ENCODE data around the gene GNAL. TPM values are rescaled to one million over a fixed set of nuclear protein-coding genes. Genes with fewer than 3 reads are reported as not detected.

Gene GNAL
- total RNA-seq, 1 donor from 2014 or later = 4.5 TPM

DNA sequence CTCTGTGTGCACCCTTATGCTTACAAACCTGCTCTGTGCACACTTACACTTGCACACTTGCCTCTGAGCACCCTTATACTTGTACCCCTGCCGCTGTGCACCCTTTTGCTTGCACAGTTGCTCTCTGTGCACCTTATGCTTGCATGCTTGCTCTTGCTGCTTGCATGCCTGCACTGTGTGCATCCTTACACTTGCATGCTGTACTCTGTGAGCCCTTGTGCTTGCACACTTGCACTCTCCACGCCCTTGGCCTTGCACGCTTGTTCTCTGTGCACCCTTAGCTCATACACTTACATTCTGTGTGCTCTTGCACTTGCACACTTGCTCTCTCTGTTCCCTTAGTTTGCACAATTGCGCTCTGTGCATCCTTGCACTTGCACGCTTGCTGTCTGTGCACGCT is 78.3 kb downstream of the GNAL start:
- no peaks in the 10 kb centered on the region for H3K4me1 ChIP-seq (ENCODE audit: insufficient read depth, low read length)
- Mint-ChIP-seq H3K9me3 (ENCODE audit: unreplicated experiment) (no peaks in the 10 kb centered on the region), H3K4me3 (ENCODE audit: unreplicated experiment) (no peak overlapping the region), H3K27me3 (ENCODE audit: low read depth, unreplicated experiment) (no peaks in the 10 kb centered on the region), H3K4me1 (ENCODE audit: low read depth, unreplicated experiment) (peaks cover 5% of the 10 kb centered on the region), H3K36me3 (ENCODE audit: low read depth, unreplicated experiment) (no peaks in the 10 kb centered on the region), H3K27ac (ENCODE audit: unreplicated experiment) (no peak overlapping the region)
- no peak for FAIRE-seq
- no peak overlapping the region for H3K4me3 ChIP-seq (ENCODE audit: insufficient read depth, low read depth, low read length)
- H3K9me3 ChIP-seq (ENCODE audit: insufficient read depth, low read depth, low read length) = no peaks in the 10 kb centered on the region
- H3K4me2 ChIP-seq (ENCODE audit: low read length) = no peak overlapping the region
- H3K79me2 ChIP-seq (ENCODE audit: insufficient read depth, low read length) = no peaks in the 10 kb centered on the region
- no peak overlapping the region for H3K27ac ChIP-seq (ENCODE audit: low read depth, low read length)
- H3K36me3 ChIP-seq (ENCODE audit: insufficient read depth, low read length) = no peaks in the 10 kb centered on the region
- no peak overlapping the region for H2AFZ ChIP-seq (ENCODE audit: low read depth, low read length)
- H4K20me1 ChIP-seq (ENCODE audit: insufficient read depth, low read length) = no peaks in the 10 kb centered on the region
- peaks cover 2% of the 10 kb centered on the region for H3K27me3 ChIP-seq (ENCODE audit: insufficient read depth, low read length)
- TF ChIP-seq CTCF (IDR thresholded peaks at IDR 0.05; ENCODE audit: insufficient read depth, low read depth, low read length) (no peak), EZH2 (IDR thresholded peaks at IDR 0.05; ENCODE audit: insufficient read depth, low read length) (no peak)
- no peak for DNase-seq (ENCODE audit: low read depth)
- no peak overlapping the region for H3K9ac ChIP-seq (ENCODE audit: low read length)

- no peaks in the 10 kb centered on the region for H3K9me3 ChIP-seq (ENCODE audit: insufficient read depth, low read depth, low read length)
- no peak overlapping the region for H3K4me3 ChIP-seq (ENCODE audit: insufficient read depth, low read depth, low read length)
- Mint-ChIP-seq H3K4me3 (ENCODE audit: unreplicated experiment) (no peak overlapping the region), H3K27me3 (ENCODE audit: low read depth, unreplicated experiment) (no peaks in the 10 kb centered on the region), H3K4me1 (ENCODE audit: low read depth, unreplicated experiment) (peaks cover 5% of the 10 kb centered on the region), H3K36me3 (ENCODE audit: low read depth, unreplicated experiment) (no peaks in the 10 kb centered on the region), H3K27ac (ENCODE audit: unreplicated experiment) (no peak overlapping the region), H3K9me3 (ENCODE audit: unreplicated experiment) (no peaks in the 10 kb centered on the region)
- no peaks in the 10 kb centered on the region for H3K4me1 ChIP-seq (ENCODE audit: insufficient read depth, low read length)
- no peak overlapping the region for H3K27ac ChIP-seq (ENCODE audit: low read depth, low read length)
- H2AFZ ChIP-seq (ENCODE audit: low read depth, low read length) = no peak overlapping the region
- no peaks in the 10 kb centered on the region for H3K79me2 ChIP-seq (ENCODE audit: insufficient read depth, low read length)
- no peak for FAIRE-seq
- H4K20me1 ChIP-seq (ENCODE audit: insufficient read depth, low read length) = no peaks in the 10 kb centered on the region
- no peaks in the 10 kb centered on the region for H3K36me3 ChIP-seq (ENCODE audit: insufficient read depth, low read length)
- no peak overlapping the region for H3K4me2 ChIP-seq (ENCODE audit: low read length)
- peaks cover 2% of the 10 kb centered on the region for H3K27me3 ChIP-seq (ENCODE audit: insufficient read depth, low read length)
- DNase-seq (ENCODE audit: low read depth) = no peak
- TF ChIP-seq CTCF (IDR thresholded peaks at IDR 0.05; ENCODE audit: insufficient read depth, low read depth, low read length) (no peak), EZH2 (IDR thresholded peaks at IDR 0.05; ENCODE audit: insufficient read depth, low read length) (no peak)
- H3K9ac ChIP-seq (ENCODE audit: low read length) = no peak overlapping the region
Observed at GRCh38 chr18:11767935-11768334, 78.9 kb downstream of the GNAL start.

DNA sequence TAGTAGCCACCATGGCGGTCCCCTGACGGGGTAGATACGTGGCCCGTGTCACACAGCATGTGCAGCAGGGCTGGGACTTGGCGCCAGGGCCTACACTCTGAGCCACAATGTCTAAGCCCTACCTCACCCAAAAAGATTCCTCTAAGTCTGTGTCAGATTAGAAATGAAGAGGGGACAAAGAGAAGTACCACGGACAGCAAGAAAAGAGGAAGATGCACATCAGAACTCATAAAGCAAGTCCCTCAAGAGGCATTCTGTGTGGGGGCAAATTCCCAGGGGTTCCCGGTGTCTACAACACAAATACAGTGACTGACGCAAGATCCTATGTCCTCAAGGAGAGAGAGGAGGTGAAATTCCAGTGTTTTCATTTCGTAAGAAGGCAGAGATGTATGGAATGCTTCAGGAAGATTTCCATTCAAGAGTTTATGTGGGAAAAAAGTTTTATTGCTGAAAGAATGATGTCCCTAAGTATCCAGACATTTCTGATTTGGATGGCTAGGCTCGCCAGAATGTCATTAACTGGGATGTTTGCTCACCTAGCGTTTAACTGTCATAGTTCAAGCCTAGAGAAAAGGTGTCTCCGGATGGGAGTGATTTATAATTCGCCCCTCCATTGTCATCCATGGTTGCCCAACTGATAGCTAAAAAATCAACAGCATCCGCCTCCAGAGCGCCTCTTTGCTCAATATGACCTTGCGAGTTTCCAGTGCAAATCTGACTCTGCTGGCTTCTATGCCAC is 86.5 kb downstream of the GNAL start:
- Mint-ChIP-seq H3K27ac (ENCODE audit: unreplicated experiment) (no peak overlapping the region), H3K4me1 (ENCODE audit: low read depth, unreplicated experiment) (no peaks in the 10 kb centered on the region), H3K27me3 (ENCODE audit: low read depth, unreplicated experiment) (no peaks in the 10 kb centered on the region), H3K9me3 (ENCODE audit: unreplicated experiment) (no peaks in the 10 kb centered on the region), H3K4me3 (ENCODE audit: unreplicated experiment) (no peak overlapping the region), H3K36me3 (ENCODE audit: low read depth, unreplicated experiment) (no peaks in the 10 kb centered on the region)
- Histone ChIP-seq H3K36me3 (ENCODE audit: insufficient read depth, low read length) (no peaks in the 10 kb centered on the region), H3K9me3 (ENCODE audit: insufficient read depth, low read depth, low read length) (no peaks in the 10 kb centered on the region), H3K4me2 (ENCODE audit: low read length) (no peak overlapping the region), H3K4me3 (ENCODE audit: insufficient read depth, low read depth, low read length) (no peak overlapping the region), H4K20me1 (ENCODE audit: insufficient read depth, low read length) (no peaks in the 10 kb centered on the region), H3K27me3 (ENCODE audit: insufficient read depth, low read length) (peaks cover 4% of the 10 kb centered on the region), H3K4me1 (ENCODE audit: insufficient read depth, low read length) (no peaks in the 10 kb centered on the region), H2AFZ (ENCODE audit: low read depth, low read length) (no peak overlapping the region), H3K9ac (ENCODE audit: low read length) (no peak overlapping the region), H3K79me2 (ENCODE audit: insufficient read depth, low read length) (no peaks in the 10 kb centered on the region), H3K27ac (ENCODE audit: low read depth, low read length) (no peak overlapping the region)
- DNase-seq (ENCODE audit: low read depth) (no peak), FAIRE-seq (no peak)
- no peak for TF ChIP-seq CTCF (IDR thresholded peaks at IDR 0.05; ENCODE audit: insufficient read depth, low read depth, low read length)
- TF ChIP-seq EZH2 (IDR thresholded peaks at IDR 0.05; ENCODE audit: insufficient read depth, low read length) = no peak
